OCI-LY7 (cell line): Measurements from ENCODE around the gene CCDC102B. TPM values are rescaled to one million over a fixed set of nuclear protein-coding genes. Genes with fewer than 3 reads are reported as not detected.

ENCODE experiments used
- Bru-seq: library from RNA; stranded (reverse); fragments of 400-500 nt; gene quantifications from one replicate; lab custom pipeline; 2021; lab: Mats Ljungman, UMichigan
- BruChase-seq, 2 experiments: library from RNA; stranded (reverse); fragments of 400-500 nt; gene quantifications; one replicate each; lab custom pipeline; 2021; lab: Mats Ljungman, UMichigan
- BruUV-seq: library from RNA; stranded (reverse); fragments of 400-500 nt; replicated peaks from 2 replicates; lab custom pipeline; 2021; lab: Mats Ljungman, UMichigan
- CTCF ChIA-PET: fragments of 300-600 bp; sonication (Branson Sonifier 250); formaldehyde crosslinking; loops from one replicate; lab custom pipeline; 2022; ENCODE audit warnings: antibody characterized with exemption; ENCODE audit not compliant: unreplicated experiment; lab: Charles Lee
- POLR2A ChIA-PET: fragments of 300-600 bp; sonication (Branson Sonifier 250); formaldehyde crosslinking; loops from one replicate; lab custom pipeline; 2022; ENCODE audit warnings: antibody characterized with exemption; lab: Charles Lee
- DNase-seq: peaks from one replicate; pipeline ENCODE4 v3.0.0-alpha.2; 2015; ENCODE audit warnings: low spot score
- H2AFZ ChIP-seq: fragments of 200-600 bp; sonication (generic), shearing (Covaris generic); 2 replicates; pipeline ENCODE4 v1.6.1; 2014; ENCODE audit warnings: mild to moderate bottlenecking, antibody characterized with exemption, low read length, moderate library complexity
- H3K27ac ChIP-seq: fragments of 200-600 bp; sonication (generic); 2 replicates; pipeline ENCODE4 v1.5.1; 2014; ENCODE audit warnings: mixed run types, low read depth, mild to moderate bottlenecking, moderate library complexity, low read length, inconsistent platforms; ENCODE audit not compliant: poor library complexity, severe bottlenecking
- H3K36me3 ChIP-seq: fragments of 200-600 bp; sonication (generic); 2 replicates; pipeline ENCODE4 v1.6.1; 2014; ENCODE audit warnings: mild to moderate bottlenecking, antibody characterized with exemption, low read length, moderate library complexity, mixed read lengths; ENCODE audit not compliant: insufficient read depth
- H3K4me1 ChIP-seq: fragments of 200-600 bp; sonication (generic); 2 replicates; pipeline ENCODE4 v1.5.1; 2014; ENCODE audit warnings: mild to moderate bottlenecking, low read length; ENCODE audit not compliant: insufficient read depth, poor library complexity, severe bottlenecking
- H3K4me2 ChIP-seq: fragments of 200-600 bp; sonication (generic); 2 replicates; pipeline ENCODE4 v1.6.1; 2014; ENCODE audit warnings: mild to moderate bottlenecking, low read length
- H3K4me3 ChIP-seq: fragments of 200-600 bp; sonication (generic); 2 replicates; pipeline ENCODE4 v1.5.1; 2014; ENCODE audit warnings: mild to moderate bottlenecking, low read depth, low read length; ENCODE audit not compliant: poor library complexity, severe bottlenecking
- H3K79me2 ChIP-seq: fragments of 200-600 bp; sonication (generic); 2 replicates; pipeline ENCODE4 v1.6.1; 2016; ENCODE audit warnings: low read depth, mild to moderate bottlenecking, low read length, moderate library complexity, mixed read lengths; ENCODE audit not compliant: insufficient read depth
- H3K9me2 ChIP-seq: fragments of 200-600 bp; sonication (generic); 2 replicates; pipeline ENCODE4 v1.6.1; 2016; ENCODE audit warnings: mild to moderate bottlenecking, low read length, mixed read lengths; ENCODE audit not compliant: insufficient read depth
- H3K9me3 ChIP-seq: fragments of 200-600 bp; sonication (generic); 2 replicates; pipeline ENCODE4 v1.6.1; 2014; ENCODE audit warnings: mild to moderate bottlenecking, mixed run types, low read length, mixed read lengths
- H4K20me1 ChIP-seq: fragments of 200-600 bp; sonication (generic); 2 replicates; pipeline ENCODE4 v1.6.1; 2014; ENCODE audit warnings: mild to moderate bottlenecking, antibody characterized with exemption, low read length, moderate library complexity, mixed read lengths; ENCODE audit not compliant: insufficient read depth
- EZH2phosphoT487 ChIP-seq: fragments of 200-600 bp; sonication (generic); IDR thresholded peaks from 2 replicates; pipeline ENCODE4 v1.6.1; 2018; ENCODE audit warnings: low read depth, borderline replicate concordance, mild to moderate bottlenecking, mixed run types, antibody characterized with exemption, low read length, moderate library complexity, mixed read lengths
- intact Hi-C: fragments of 100-400 bp; cut with micrococcal nuclease; formaldehyde crosslinking; loops from one replicate; pipeline ENCODE4 v1.10.0; 2022; ENCODE audit not compliant: unreplicated experiment
- long read RNA-seq: library from polyadenylated mRNA; stranded (forward); transcript quantifications from one replicate; pipeline ENCODE4 v2.0.0, GENCODE V29; 2022
- total RNA-seq, 2 experiments: library from RNA; depleted of rRNA in 1 of 2; stranded (reverse); fragments of >200 nt in 1 of 2; shearing (Covaris generic) in 1 of 2; gene quantifications; 2 replicates each; pipeline ENCODE4 v1.2.3, GENCODE V29; 2014 to 2022
- TF ChIP-seq, protein P1 (sequence below): fragments of 200-600 bp; sonication (generic); conservative IDR thresholded peaks from 2 replicates; pipeline ENCODE4 v1.5.1; 2014; ENCODE audit warnings: mild to moderate bottlenecking, antibody characterized with exemption, low read length, moderate library complexity, mixed read lengths

CCDC102B gene
- total RNA-seq (2014; rRNA removed; shearing (Covaris generic)) (0.54 and 3.0 TPM in 2 replicates), total RNA-seq (2022) (0.46 TPM in 1 of 2 replicates, not detected in the other), Bru-seq, nascent RNA (percentile 1 among the genes with signal in this experiment), BruChase-seq, experiment 1, labeled RNA remaining after a 6-hour chase (percentile 3 among the genes with signal in this experiment), BruChase-seq, experiment 2, labeled RNA remaining after a 2-hour chase (percentile 3 among the genes with signal in this experiment)
- long read RNA-seq: 0 reads

DNA sequence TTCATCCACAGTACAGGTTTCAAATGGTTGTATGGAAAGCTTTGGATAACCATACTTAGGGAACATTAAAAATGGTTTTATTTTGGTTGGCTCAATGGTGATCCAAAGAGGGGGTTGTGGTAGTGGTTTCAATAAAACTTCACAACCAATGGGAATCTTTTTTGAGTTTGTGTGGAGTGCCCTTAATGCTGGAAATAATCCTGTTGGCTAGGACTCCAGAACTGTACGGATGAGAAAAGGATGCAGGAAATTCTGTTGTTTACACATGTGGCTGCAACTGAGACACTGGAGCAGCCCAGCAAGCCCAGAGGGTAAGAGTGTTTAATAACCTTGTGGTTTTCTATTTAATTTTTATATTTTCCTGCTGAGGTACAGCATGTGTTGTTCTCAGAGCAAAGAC lies at the start of gene CCDC102B:
Gene CCDC102B (plus strand): TSS at position 210 of the 400 bp plus-strand sequence. CDS start 38,684 bp downstream, outside the sequence.
- H3K9me2 ChIP-seq: no peaks in the 10 kb centered on the region
- no peaks in the 10 kb centered on the region for H4K20me1 ChIP-seq
- H2AFZ ChIP-seq: no peak within 1 kb of the TSS
- no peak within 1 kb of the TSS for H3K4me2 ChIP-seq
- CTCF ChIA-PET: no interaction called here
- no peaks in the 10 kb centered on the region for H3K9me3 ChIP-seq
- H3K27ac ChIP-seq: no peak within 1 kb of the TSS
- no peaks in the 10 kb centered on the region for H3K4me1 ChIP-seq
- POLR2A ChIA-PET: no interaction called here
- intact Hi-C loops: no loop called here
- H3K36me3 ChIP-seq: no peaks in the 10 kb centered on the region
- no peaks in the 10 kb centered on the region for H3K79me2 ChIP-seq
- TF ChIP-seq EZH2phosphoT487: no peak
- no peak for DNase-seq
- BruUV-seq: no TSS peak
- H3K4me3 ChIP-seq: no peak within 1 kb of the TSS

DNA sequence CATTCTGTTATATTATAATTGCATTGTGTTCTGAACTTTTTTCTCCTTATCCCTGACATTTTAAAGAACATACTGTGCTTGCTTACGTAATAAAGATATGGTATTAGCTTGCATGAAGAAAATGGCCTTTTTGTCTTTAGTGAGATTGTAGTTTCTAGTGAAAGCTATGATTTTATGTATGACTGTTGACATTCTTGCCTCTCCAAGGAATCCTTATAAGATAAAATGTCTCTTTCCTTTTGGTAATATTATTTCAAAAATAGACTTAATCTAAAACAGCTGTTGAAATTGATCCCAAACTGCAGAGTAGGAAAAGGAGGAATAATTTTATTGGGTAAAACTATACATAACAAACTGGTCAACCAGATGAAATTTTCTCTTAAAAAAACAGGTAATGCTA lies 40.8 kb upstream of the CCDC102B start:
- Histone ChIP-seq H3K27ac (no peak overlapping the region), H3K36me3 (no peaks in the 10 kb centered on the region), H3K4me1 (no peaks in the 10 kb centered on the region), H3K4me2 (no peak overlapping the region), H2AFZ (no peak overlapping the region), H4K20me1 (no peaks in the 10 kb centered on the region), H3K9me2 (no peaks in the 10 kb centered on the region), H3K79me2 (no peaks in the 10 kb centered on the region), H3K9me3 (no peaks in the 10 kb centered on the region), H3K4me3 (no peak overlapping the region)
- ChIA-PET POLR2A (no interaction called here), CTCF (no interaction called here)
- intact Hi-C loops: no loop called here
- TF ChIP-seq, protein P1, sequence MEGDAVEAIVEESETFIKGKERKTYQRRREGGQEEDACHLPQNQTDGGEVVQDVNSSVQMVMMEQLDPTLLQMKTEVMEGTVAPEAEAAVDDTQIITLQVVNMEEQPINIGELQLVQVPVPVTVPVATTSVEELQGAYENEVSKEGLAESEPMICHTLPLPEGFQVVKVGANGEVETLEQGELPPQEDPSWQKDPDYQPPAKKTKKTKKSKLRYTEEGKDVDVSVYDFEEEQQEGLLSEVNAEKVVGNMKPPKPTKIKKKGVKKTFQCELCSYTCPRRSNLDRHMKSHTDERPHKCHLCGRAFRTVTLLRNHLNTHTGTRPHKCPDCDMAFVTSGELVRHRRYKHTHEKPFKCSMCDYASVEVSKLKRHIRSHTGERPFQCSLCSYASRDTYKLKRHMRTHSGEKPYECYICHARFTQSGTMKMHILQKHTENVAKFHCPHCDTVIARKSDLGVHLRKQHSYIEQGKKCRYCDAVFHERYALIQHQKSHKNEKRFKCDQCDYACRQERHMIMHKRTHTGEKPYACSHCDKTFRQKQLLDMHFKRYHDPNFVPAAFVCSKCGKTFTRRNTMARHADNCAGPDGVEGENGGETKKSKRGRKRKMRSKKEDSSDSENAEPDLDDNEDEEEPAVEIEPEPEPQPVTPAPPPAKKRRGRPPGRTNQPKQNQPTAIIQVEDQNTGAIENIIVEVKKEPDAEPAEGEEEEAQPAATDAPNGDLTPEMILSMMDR: no peak
- TF ChIP-seq EZH2phosphoT487: no peak
- no peak for DNase-seq
- BruUV-seq: no TSS peak

DNA sequence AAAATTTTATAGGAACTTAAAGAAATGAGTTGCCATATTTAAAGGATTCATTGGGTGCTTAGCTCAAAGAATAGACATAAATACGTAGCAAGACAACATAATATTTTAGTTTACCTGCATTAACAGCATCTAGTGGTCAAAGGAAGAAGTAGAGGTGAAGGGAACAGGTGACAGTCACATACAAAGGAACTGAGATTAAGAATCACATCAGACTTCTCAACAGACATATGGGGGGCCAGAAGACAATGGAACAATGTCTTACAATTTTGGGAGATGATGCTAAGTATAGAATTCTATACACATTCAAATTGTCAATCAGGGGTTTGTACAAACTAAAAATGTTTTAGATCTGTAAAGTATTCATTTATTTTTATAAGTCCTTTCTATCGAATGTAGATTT lies 38.6 kb upstream of the CCDC102B start:
- no peak for DNase-seq
- H3K79me2 ChIP-seq: no peaks in the 10 kb centered on the region
- TF ChIP-seq, protein P1: no peak
- TF ChIP-seq EZH2phosphoT487: no peak
- POLR2A ChIA-PET: interaction anchor here (0.7 to 1.0 kb wide), 2 partner anchors 11 to 231 kb away, joined by 3 read pairs; no protein-coding TSS in a partner anchor
- no TSS peak for BruUV-seq
- no peak overlapping the region for H3K27ac ChIP-seq
- H4K20me1 ChIP-seq: no peaks in the 10 kb centered on the region
- H3K4me3 ChIP-seq: no peak overlapping the region
- no peak overlapping the region for H2AFZ ChIP-seq
- no peaks in the 10 kb centered on the region for H3K36me3 ChIP-seq
- no peaks in the 10 kb centered on the region for H3K4me1 ChIP-seq
- H3K9me2 ChIP-seq: no peaks in the 10 kb centered on the region
- no peaks in the 10 kb centered on the region for H3K9me3 ChIP-seq
- intact Hi-C loops: no loop called here
- H3K4me2 ChIP-seq: no peak overlapping the region
- CTCF ChIA-PET: no interaction called here
